ENCODE results near the gene TM7SF3. TPM values are rescaled to one million over a fixed set of nuclear protein-coding genes. Genes with fewer than 3 reads are reported as not detected.

TM7SF3 gene
- total and polyA plus RNA-seq, 2 donors from 2014 or later, result 63.1 to 70.1 TPM

GRCh38 chr12:27009881-27010301 is 4.3 kb downstream of the TM7SF3 start:
- DNase-seq, result no peak
- Histone ChIP-seq H3K36me3 (ENCODE audit: control insufficient read depth in 2 of 3, insufficient read depth in 3 of 3, low read length in 3 of 3) (no peaks in the 10 kb centered on the region), H3K9me3 (ENCODE audit: control insufficient read depth in 2 of 3, insufficient read depth in 1 of 3, low read length in 3 of 3) (no peaks in the 10 kb centered on the region), H3K27ac (ENCODE audit: low read depth in 2 of 2, low read length in 2 of 2) (peak overlapping the region in 1 of 2 donors; percentile 8), H3K4me1 (ENCODE audit: control insufficient read depth in 2 of 3, insufficient read depth in 2 of 3, low read depth in 1 of 3, low read length in 3 of 3) (peaks cover 2 to 18% (median 7%) of the 10 kb centered on the region in 3 donors), H3K4me3 (ENCODE audit: low read length in 3 of 3) (no peak overlapping the region), H3K9ac (ENCODE audit: low read length in 3 of 3) (no peak overlapping the region), H3K27me3 (ENCODE audit: control insufficient read depth, insufficient read depth, low read length) (no peaks in the 10 kb centered on the region)
- intact Hi-C loops (cut with DNase I), result loop anchor here (10.0 kb wide), 1 partner anchor 55 kb away; no protein-coding TSS in a partner anchor
- peak; percentile 13 for TF ChIP-seq CTCF (IDR thresholded peaks at IDR 0.05; ENCODE audit: borderline replicate concordance, extremely low read depth, insufficient read depth)
- FAIRE-seq, result no peak

GRCh38 chr12:27008081-27008480 is 6.1 kb downstream of the TM7SF3 start:
- no peak overlapping the region for H3K4me3 ChIP-seq (ENCODE audit: low read length in 3 of 3)
- no peaks in the 10 kb centered on the region for H3K9me3 ChIP-seq (ENCODE audit: control insufficient read depth in 2 of 3, insufficient read depth in 1 of 3, low read length in 3 of 3)
- no peaks in the 10 kb centered on the region for H3K36me3 ChIP-seq (ENCODE audit: control insufficient read depth in 2 of 3, insufficient read depth in 3 of 3, low read length in 3 of 3)
- no peaks in the 10 kb centered on the region for H3K27me3 ChIP-seq (ENCODE audit: control insufficient read depth, insufficient read depth, low read length)
- no peak overlapping the region for H3K27ac ChIP-seq (ENCODE audit: low read depth in 2 of 2, low read length in 2 of 2)
- no peak for TF ChIP-seq CTCF (IDR thresholded peaks at IDR 0.05; ENCODE audit: borderline replicate concordance, extremely low read depth, insufficient read depth)
- H3K9ac ChIP-seq (ENCODE audit: low read length in 3 of 3), result no peak overlapping the region
- no peak for FAIRE-seq
- DNase-seq, result no peak
- intact Hi-C loops (cut with DNase I), result loop anchor here (10.0 kb wide), 1 partner anchor 53 kb away; no protein-coding TSS in a partner anchor
- peaks cover 2 to 19% (median 5%) of the 10 kb centered on the region in 3 donors for H3K4me1 ChIP-seq (ENCODE audit: control insufficient read depth in 2 of 3, insufficient read depth in 2 of 3, low read depth in 1 of 3, low read length in 3 of 3)

- DNase-seq, result no peak
- TF ChIP-seq CTCF (IDR thresholded peaks at IDR 0.05; ENCODE audit: borderline replicate concordance, extremely low read depth, insufficient read depth), result no peak
- Histone ChIP-seq H3K4me3 (ENCODE audit: low read length in 3 of 3) (peak overlapping the region in 1 of 3 donors; percentile 20), H3K27ac (ENCODE audit: low read depth in 2 of 2, low read length in 2 of 2) (peak overlapping the region; percentile 21 to 30), H3K36me3 (ENCODE audit: control insufficient read depth in 2 of 3, insufficient read depth in 3 of 3, low read length in 3 of 3) (peaks cover 0 to 1% (median 0%) of the 10 kb centered on the region in 3 donors), H3K9me3 (ENCODE audit: control insufficient read depth in 2 of 3, insufficient read depth in 1 of 3, low read length in 3 of 3) (no peaks in the 10 kb centered on the region), H3K27me3 (ENCODE audit: control insufficient read depth, insufficient read depth, low read length) (no peaks in the 10 kb centered on the region), H3K4me1 (ENCODE audit: control insufficient read depth in 2 of 3, insufficient read depth in 2 of 3, low read depth in 1 of 3, low read length in 3 of 3) (peaks cover 0 to 19% (median 5%) of the 10 kb centered on the region in 3 donors), H3K9ac (ENCODE audit: low read length in 3 of 3) (no peak overlapping the region)
- FAIRE-seq, result no peak
- intact Hi-C loops (cut with DNase I), result loop anchor here (10.0 kb wide), 1 partner anchor 52 kb away; no protein-coding TSS in a partner anchor
These were observed 7.3 kb downstream of the TM7SF3 start for GRCh38 chr12:27006797-27007467.

Data from kidney (tissue), 14 donors.